ENCODE measurements around the gene KCNAB2.
"Not testable (repeated sequence)": the region's sequence is repeated elsewhere in the genome, so short reads cannot be mapped to it uniquely, and the experiment has no call there.

KCNAB2 gene

GRCh38 chr1:6052543-6053205 is 7.0 kb downstream of the KCNAB2 start:
- peak in 1 of 2 donors; percentile 8 for DNase-seq
- peaks cover 34% of the 10 kb centered on the region for H3K4me1 Mint-ChIP-seq
- ATAC-seq = no peak
- H3K27me3 Mint-ChIP-seq = no peaks in the 10 kb centered on the region
- no peak overlapping the region for H3K4me3 Mint-ChIP-seq
- H3K9me3 Mint-ChIP-seq = no peaks in the 10 kb centered on the region
- H3K27ac Mint-ChIP-seq = no peak overlapping the region

- Mint-ChIP-seq H3K27ac (no peak overlapping the region), H3K4me3 (no peak overlapping the region), H3K9me3 (no peaks in the 10 kb centered on the region), H3K27me3 (no peaks in the 10 kb centered on the region), H3K4me1 (peaks cover 34% of the 10 kb centered on the region)
- DNase-seq = no peak
- ATAC-seq = no peak
Measured at GRCh38 chr1:6053206-6053546, 7.5 kb downstream of the KCNAB2 start.

GRCh38 chr1:6054596-6054995 is 8.9 kb downstream of the KCNAB2 start:
- H3K4me1 Mint-ChIP-seq = peaks cover 33% of the 10 kb centered on the region
- no peaks in the 10 kb centered on the region for H3K9me3 Mint-ChIP-seq
- no peak overlapping the region for H3K27ac Mint-ChIP-seq
- no peak overlapping the region for H3K4me3 Mint-ChIP-seq
- no peaks in the 10 kb centered on the region for H3K27me3 Mint-ChIP-seq
- ATAC-seq = no peak
- DNase-seq = no peak

GRCh38 chr1:6056572-6056948 is 10.9 kb downstream of the KCNAB2 start:
- no peak for DNase-seq
- Mint-ChIP-seq H3K27ac (peak overlapping the region in 1 of 2 donors; percentile 54), H3K4me3 (no peak overlapping the region), H3K27me3 (no peaks in the 10 kb centered on the region), H3K4me1 (peaks cover 33% of the 10 kb centered on the region), H3K9me3 (no peaks in the 10 kb centered on the region)
- ATAC-seq = no peak

GRCh38 chr1:6057170-6057845 is 11.6 kb downstream of the KCNAB2 start:
- Mint-ChIP-seq H3K27me3 (no peaks in the 10 kb centered on the region), H3K9me3 (no peaks in the 10 kb centered on the region), H3K27ac (peak overlapping the region; percentile 20 to 88), H3K4me1 (peaks cover 33% of the 10 kb centered on the region), H3K4me3 (no peak overlapping the region)
- DNase-seq = no peak
- ATAC-seq = no peak

GRCh38 chr1:6059866-6060265 is 14.2 kb downstream of the KCNAB2 start:
- no peak overlapping the region for H3K4me3 Mint-ChIP-seq
- H3K9me3 Mint-ChIP-seq = no peaks in the 10 kb centered on the region
- ATAC-seq = no peak

GRCh38 chr1:6062670-6063069 is 17.0 kb downstream of the KCNAB2 start:
- Mint-ChIP-seq H3K4me3 (no peak overlapping the region), H3K27ac (no peak overlapping the region), H3K27me3 (no peaks in the 10 kb centered on the region), H3K9me3 (no peaks in the 10 kb centered on the region), H3K4me1 (peaks cover 19% of the 10 kb centered on the region)
- no peak for DNase-seq
- ATAC-seq = no peak

More at GRCh38 chr1:6059866-6060265, 14.2 kb downstream of the KCNAB2 start:
- Mint-ChIP-seq H3K27me3 (no peaks in the 10 kb centered on the region), H3K4me1 (peaks cover 28% of the 10 kb centered on the region), H3K27ac (peak overlapping the region in 1 of 2 donors; percentile 72)
- DNase-seq = no peak

GRCh38 chr1:6063532-6064053 is 17.9 kb downstream of the KCNAB2 start:
- H3K9me3 Mint-ChIP-seq, H3K27me3 Mint-ChIP-seq, ATAC-seq, DNase-seq, H3K4me3 Mint-ChIP-seq: not testable (repeated sequence)
- peaks cover 19% of the 10 kb centered on the region for H3K4me1 Mint-ChIP-seq
- H3K27ac Mint-ChIP-seq = peak overlapping the region; percentile 52 to 85

GRCh38 chr1:6065093-6065858 is 19.6 kb downstream of the KCNAB2 start:
- no peaks in the 10 kb centered on the region for H3K27me3 Mint-ChIP-seq
- peaks cover 18% of the 10 kb centered on the region for H3K4me1 Mint-ChIP-seq
- peak overlapping the region in 1 of 2 donors; percentile 12 for H3K27ac Mint-ChIP-seq
- H3K4me3 Mint-ChIP-seq = no peak overlapping the region
- ATAC-seq (no peak), DNase-seq (no peak)
- H3K9me3 Mint-ChIP-seq = no peaks in the 10 kb centered on the region

- DNase-seq (no peak), ATAC-seq (no peak)
- Mint-ChIP-seq H3K27ac (peak overlapping the region in 1 of 2 donors; percentile 46), H3K9me3 (no peaks in the 10 kb centered on the region), H3K27me3 (no peaks in the 10 kb centered on the region), H3K4me3 (no peak overlapping the region), H3K4me1 (peaks cover 18% of the 10 kb centered on the region)
Measured at GRCh38 chr1:6066680-6067079, 21.0 kb downstream of the KCNAB2 start.

- no peak for DNase-seq
- H3K27ac Mint-ChIP-seq = no peak overlapping the region
Measured at GRCh38 chr1:6068073-6068472, 22.4 kb downstream of the KCNAB2 start.

GRCh38 chr1:6068932-6069331 is 23.2 kb downstream of the KCNAB2 start:
- H3K4me3 Mint-ChIP-seq = no peak overlapping the region
- no peaks in the 10 kb centered on the region for H3K27me3 Mint-ChIP-seq
- H3K4me1 Mint-ChIP-seq = peaks cover 12% of the 10 kb centered on the region
- ATAC-seq (no peak), DNase-seq (no peak)
- H3K27ac Mint-ChIP-seq = no peak overlapping the region
- H3K9me3 Mint-ChIP-seq = no peaks in the 10 kb centered on the region

More at GRCh38 chr1:6068073-6068472, 22.4 kb downstream of the KCNAB2 start:
- Mint-ChIP-seq H3K9me3 (no peaks in the 10 kb centered on the region), H3K4me1 (peaks cover 18% of the 10 kb centered on the region), H3K4me3 (no peak overlapping the region), H3K27me3 (no peaks in the 10 kb centered on the region)
- ATAC-seq = no peak

- Mint-ChIP-seq H3K27ac (no peak overlapping the region), H3K4me1 (peaks cover 10% of the 10 kb centered on the region), H3K9me3 (no peaks in the 10 kb centered on the region), H3K27me3 (no peaks in the 10 kb centered on the region), H3K4me3 (no peak overlapping the region)
- ATAC-seq (no peak), DNase-seq (no peak)
Measured at GRCh38 chr1:6069573-6069972, 23.9 kb downstream of the KCNAB2 start.

- Mint-ChIP-seq H3K27ac (no peak overlapping the region), H3K9me3 (no peaks in the 10 kb centered on the region), H3K4me1 (peaks cover 10% of the 10 kb centered on the region), H3K4me3 (no peak overlapping the region), H3K27me3 (no peaks in the 10 kb centered on the region)
- no peak for DNase-seq
- no peak for ATAC-seq
Measured at GRCh38 chr1:6070450-6070974, 24.8 kb downstream of the KCNAB2 start.

GRCh38 chr1:6071219-6071618 is 25.5 kb downstream of the KCNAB2 start:
- Mint-ChIP-seq H3K27me3 (no peaks in the 10 kb centered on the region), H3K4me1 (peaks cover 9% of the 10 kb centered on the region), H3K27ac (no peak overlapping the region), H3K4me3 (no peak overlapping the region), H3K9me3 (no peaks in the 10 kb centered on the region)
- no peak for DNase-seq
- no peak for ATAC-seq

All from stimulated activated naive CD8-positive, alpha-beta T cell treated with anti-CD3 and anti-CD28 coated beads, Interleukin-15, amount 100 ng/mL, for 72 hours (primary cell).